Endothelial cell of hepatic sinusoid (primary cell): ENCODE measurements around the gene SLC25A11.
"Not testable (repeated sequence)": the region's sequence is repeated elsewhere in the genome, so short reads cannot be mapped to it uniquely, and the experiment has no call there.

Experiments used
- in situ Hi-C: cut with HindIII; loops from 2 replicates; pipeline ENCODE4 v1.10.0; 2017; ENCODE audit warnings: low sequenced_read_pairs

SLC25A11 gene

GRCh38 chr17:4921320-4921719 lies 18.5 kb downstream of the SLC25A11 start:
- in situ Hi-C loops: no loop called here

GRCh38 chr17:4920351-4921048 lies 19.3 kb downstream of the SLC25A11 start:
- in situ Hi-C loops: no loop called here

GRCh38 chr17:4919511-4920047 lies 20.3 kb downstream of the SLC25A11 start:
- in situ Hi-C loops: no loop called here

- in situ Hi-C loops: not testable (repeated sequence)
These were observed 25.3 kb downstream of the SLC25A11 start for GRCh38 chr17:4914551-4914950.

- in situ Hi-C loops: no loop called here
These were observed 25.9 kb downstream of the SLC25A11 start for GRCh38 chr17:4913994-4914393.

- in situ Hi-C loops: no loop called here
These were observed 30.9 kb downstream of the SLC25A11 start for GRCh38 chr17:4908711-4909496.

- in situ Hi-C loops: no loop called here
These were observed 31.5 kb downstream of the SLC25A11 start for GRCh38 chr17:4908301-4908700.

GRCh38 chr17:4906642-4907041 lies 33.2 kb downstream of the SLC25A11 start:
- in situ Hi-C loops: not testable (repeated sequence)

- in situ Hi-C loops: no loop called here
These were observed 36.6 kb downstream of the SLC25A11 start, which contains the start of gene CHRNE for GRCh38 chr17:4903051-4903818. Gene CHRNE, minus strand, starts transcription at chr17:4903098. Its CDS starts 35 bp downstream, at chr17:4903063.

- in situ Hi-C loops: no loop called here
These were observed 37.3 kb downstream of the SLC25A11 start for GRCh38 chr17:4902540-4902939.

GRCh38 chr17:4901648-4902344 lies 38.0 kb downstream of the SLC25A11 start:
- in situ Hi-C loops: no loop called here

GRCh38 chr17:4901108-4901647 lies 38.7 kb downstream of the SLC25A11 start:
- in situ Hi-C loops: no loop called here

- in situ Hi-C loops: no loop called here
These were observed 39.4 kb downstream of the SLC25A11 start for GRCh38 chr17:4900231-4901107.

GRCh38 chr17:4899341-4900230 lies 40.3 kb downstream of the SLC25A11 start, which contains the start of gene C17orf107:
Gene C17orf107, plus strand, starts transcription at chr17:4899536. Its CDS starts 227 bp downstream, at chr17:4899763.
- in situ Hi-C loops: no loop called here

- in situ Hi-C loops: no loop called here
These were observed 40.9 kb downstream of the SLC25A11 start for GRCh38 chr17:4898927-4899326.

- in situ Hi-C loops: no loop called here
These were observed 41.5 kb downstream of the SLC25A11 start for GRCh38 chr17:4898351-4898750.

- in situ Hi-C loops: no loop called here
These were observed 42.1 kb downstream of the SLC25A11 start for GRCh38 chr17:4897785-4898184.

- in situ Hi-C loops: no loop called here
These were observed 42.6 kb downstream of the SLC25A11 start for GRCh38 chr17:4897198-4897687.
